ENCODE data around the gene RASSF8. TPM values are rescaled to one million over a fixed set of nuclear protein-coding genes. Genes with fewer than 3 reads are reported as not detected.

RASSF8 gene
- total and polyA plus RNA-seq, 2 of the 8 experiments (the other 6 are each of a cell fraction or from before 2014, with no cell fraction given), result 6.4 to 46.7 TPM

- Histone ChIP-seq H3K4me2 (ENCODE audit: insufficient read depth in 1 of 2, low read depth in 2 of 2, low read length in 2 of 2) (no peak overlapping the region), H2BK20ac (ENCODE audit: low read length) (no peak overlapping the region)
- POLR2A ChIA-PET (ENCODE audit: partially characterized antibody), result interaction anchor here (0.7 kb wide), 1 partner anchor 35 kb away, joined by 3 read pairs; no protein-coding TSS in a partner anchor
- TF ChIP-seq SIRT6 (IDR thresholded peaks at IDR 0.05; ENCODE audit: low read length), result no peak
- no peak for TF ChIP-seq EZH2 (IDR thresholded peaks at IDR 0.05; ENCODE audit: low read depth, low read length, severe bottlenecking)
- TF ChIP-seq USF2 (IDR thresholded peaks at IDR 0.05; ENCODE audit: low read length), result no peak
- TF ChIP-seq POU5F1 (IDR thresholded peaks at IDR 0.05; ENCODE audit: low read depth, low read length), result no peak
- no peak for TF ChIP-seq GABPA (IDR thresholded peaks at IDR 0.05; ENCODE audit: borderline replicate concordance, insufficient read depth, low read length)
- no peak for TF ChIP-seq SRF (IDR thresholded peaks at IDR 0.05; ENCODE audit: low read depth, low read length)
- TF ChIP-seq TEAD4 (IDR thresholded peaks at IDR 0.05; ENCODE audit: low read depth, low read length), result no peak
- TF ChIP-seq SIN3A (conservative IDR thresholded peaks at IDR 0.05 in 1 of 2, IDR thresholded peaks at IDR 0.05 in 1 of 2; ENCODE audit: low read depth in 1 of 2, low read length in 2 of 2), result no peak
- TF ChIP-seq TBP (IDR thresholded peaks at IDR 0.05; ENCODE audit: low read depth, low read length), result no peak
- TF ChIP-seq SIX5 (IDR thresholded peaks at IDR 0.05; ENCODE audit: low read depth, low read length), result no peak
- TF ChIP-seq CEBPB (IDR thresholded peaks at IDR 0.05; ENCODE audit: low read depth, low read length), result no peak
- TF ChIP-seq EGR1 (IDR thresholded peaks at IDR 0.05; ENCODE audit: borderline replicate concordance, low read depth, low read length), result no peak
These were observed 76.1 kb downstream of the RASSF8 start for GRCh38 chr12:26034371-26035142.

More at GRCh38 chr12:26034371-26035142, 76.1 kb downstream of the RASSF8 start:
- Histone ChIP-seq H2BK12ac (ENCODE audit: low read depth, low read length) (no peak overlapping the region), H3K23me2 (ENCODE audit: low read depth, low read length) (peaks cover 2% of the 10 kb centered on the region; the same call in 1 of the 2 replicates), H2BK120ac (replicated peaks; ENCODE audit: low read depth, low read length) (no peak overlapping the region), H2AFZ (ENCODE audit: low read length) (no peak overlapping the region), H3K23ac (ENCODE audit: insufficient read length) (no peak overlapping the region), H3K14ac (ENCODE audit: insufficient read length) (no peak overlapping the region), H3K56ac (replicated peaks; ENCODE audit: insufficient read length, low read depth, low read length) (no peak overlapping the region), H4K91ac (replicated peaks; ENCODE audit: insufficient read length, low read length) (no peak overlapping the region), H3K79me1 (ENCODE audit: low read depth, low read length) (peaks cover 5% of the 10 kb centered on the region; the same call in 1 of the 2 replicates), H3K79me2 (ENCODE audit: control insufficient read depth in 1 of 2, insufficient read depth in 2 of 2, low read length in 2 of 2) (peaks cover 0 to 42% of the 10 kb centered on the region in 2 experiments; a peak in 2 of 4 replicates), H4K8ac (ENCODE audit: extremely low read depth, insufficient read depth, low read length) (no peak overlapping the region), H2BK15ac (ENCODE audit: low read length) (no peak overlapping the region), H3K4me3 (ENCODE audit: extremely low read depth in 1 of 4, insufficient read depth in 2 of 4, low read depth in 3 of 4, low read length in 4 of 4) (no peak overlapping the region), H2AK5ac (ENCODE audit: low read depth, low read length) (no peak overlapping the region), H3K27me3 (replicated peaks in 1 of 4; ENCODE audit: control insufficient read depth in 3 of 4, extremely low read depth in 1 of 4, insufficient read depth in 3 of 4, low read length in 3 of 4) (peaks cover 0 to 1% (median 0%) of the 10 kb centered on the region in 4 experiments; a peak in 1 of 7 replicates), H3K4ac (replicated peaks; ENCODE audit: insufficient read length, low read depth, low read length) (no peak overlapping the region), H3K18ac (ENCODE audit: extremely low read depth, low read length) (no peak overlapping the region), H4K20me1 (replicated peaks in 1 of 2; ENCODE audit: control insufficient read depth in 1 of 2, insufficient read depth in 2 of 2, low read length in 2 of 2) (no peaks in the 10 kb centered on the region), H2BK5ac (ENCODE audit: low read depth, low read length) (no peak overlapping the region), H3K9ac (replicated peaks in 1 of 4; ENCODE audit: extremely low read depth in 1 of 4, low read depth in 3 of 4, low read length in 3 of 4) (no peak overlapping the region), H3K36me3 (ENCODE audit: control insufficient read depth in 2 of 4, insufficient read depth in 4 of 4, low read length in 3 of 4) (no peaks in the 10 kb centered on the region), H3K9me3 (ENCODE audit: insufficient read depth in 2 of 2, low read depth in 1 of 2, low read length in 1 of 2) (no peaks in the 10 kb centered on the region), H3K4me1 (replicated peaks in 1 of 4; ENCODE audit: control insufficient read depth in 3 of 4, insufficient read depth in 4 of 4, low read length in 3 of 4) (peaks cover 0 to 5% (median 3%) of the 10 kb centered on the region in 4 experiments; a peak in 4 of 7 replicates), H3K27ac (ENCODE audit: low read depth, low read length) (no peak overlapping the region), H4K5ac (ENCODE audit: insufficient read length, low read depth, low read length) (no peak overlapping the region)
- FAIRE-seq, result no peak
- CTCF ChIA-PET (ENCODE audit: partially characterized antibody), result interaction anchor here (0.6 to 1.0 kb wide), 2 partner anchors 13 to 57 kb away, joined by 3 read pairs; no protein-coding TSS in a partner anchor
- 91% methylated on average over 5 of the region's 5 CpGs; no CpG with 5 or more reads in 1 of the 2 experiments for whole genome bisulfite sequencing, 2 experiments (ENCODE audit: extremely low coverage in 1 of 2, insufficient coverage in 1 of 2, insufficient read length in 1 of 2, insufficient replicate concordance in 2 of 2, low coverage in 1 of 2, low lambda C conversion rate in 2 of 2, missing lambda C conversion rate in 1 of 2)
- no peak for DNase-seq (ENCODE audit: low read depth in 1 of 2, low spot score in 2 of 2)
